BLaER1 (cell line): Measurements from ENCODE around the gene COBL.

Experiments used
- H3K27ac ChIP-seq: shearing (Covaris generic); formaldehyde crosslinking; 2 replicates; pipeline ENCODE4 v1.8.1; 2022
- H3K27me3 ChIP-seq: shearing (Covaris generic); formaldehyde crosslinking; 2 replicates; pipeline ENCODE4 v1.8.1; 2022
- H3K36me3 ChIP-seq: shearing (Covaris generic); formaldehyde crosslinking; 2 replicates; pipeline ENCODE4 v1.8.1; 2022
- H3K4me1 ChIP-seq: shearing (Covaris generic); formaldehyde crosslinking; 2 replicates; pipeline ENCODE4 v1.8.1; 2022
- H3K4me2 ChIP-seq: shearing (Covaris generic); formaldehyde crosslinking; 2 replicates; pipeline ENCODE4 v1.8.1; 2022
- H3K4me3 ChIP-seq: shearing (Covaris generic); formaldehyde crosslinking; 2 replicates; pipeline ENCODE4 v1.8.1; 2022
- H3K9ac ChIP-seq: shearing (Covaris generic); formaldehyde crosslinking; 2 replicates; pipeline ENCODE4 v1.8.1; 2022
- H3K9me3 ChIP-seq: shearing (Covaris generic); formaldehyde crosslinking; 2 replicates; pipeline ENCODE4 v1.8.1; 2022
- H4K20me1 ChIP-seq: shearing (Covaris generic); formaldehyde crosslinking; 2 replicates; pipeline ENCODE4 v1.8.1; 2022
- Cebpa-rat ChIP-seq: shearing (Covaris generic); IDR thresholded peaks from 2 replicates; pipeline ENCODE4 v1.8.1; 2022

The COBL gene

GRCh38 chr7:51295440-51296245 is 21.0 kb downstream of the COBL start:
- Histone ChIP-seq H3K36me3 (no peaks in the 10 kb centered on the region), H3K4me2 (no peak overlapping the region), H4K20me1 (no peaks in the 10 kb centered on the region), H3K9me3 (no peaks in the 10 kb centered on the region), H3K27me3 (no peaks in the 10 kb centered on the region), H3K9ac (no peak overlapping the region), H3K4me3 (no peak overlapping the region), H3K4me1 (no peaks in the 10 kb centered on the region), H3K27ac (no peak overlapping the region)
- no peak for TF ChIP-seq Cebpa-rat

GRCh38 chr7:51292596-51292995 is 24.0 kb downstream of the COBL start:
- Histone ChIP-seq H3K4me1 (peaks cover 12% of the 10 kb centered on the region), H3K9ac (no peak overlapping the region), H3K4me3 (no peak overlapping the region), H3K36me3 (no peaks in the 10 kb centered on the region), H3K27me3 (no peaks in the 10 kb centered on the region), H3K9me3 (no peaks in the 10 kb centered on the region), H3K4me2 (no peak overlapping the region), H4K20me1 (no peaks in the 10 kb centered on the region), H3K27ac (no peak overlapping the region)
- no peak for TF ChIP-seq Cebpa-rat

GRCh38 chr7:51290702-51291540 is 25.7 kb downstream of the COBL start:
- Histone ChIP-seq H3K27me3 (no peaks in the 10 kb centered on the region), H3K4me1 (peaks cover 12% of the 10 kb centered on the region), H3K27ac (no peak overlapping the region), H3K36me3 (no peaks in the 10 kb centered on the region), H3K9ac (no peak overlapping the region), H3K9me3 (no peaks in the 10 kb centered on the region), H4K20me1 (no peaks in the 10 kb centered on the region), H3K4me3 (no peak overlapping the region), H3K4me2 (no peak overlapping the region)
- TF ChIP-seq Cebpa-rat, result no peak

GRCh38 chr7:51290304-51290637 is 26.3 kb downstream of the COBL start:
- no peak overlapping the region for H3K27ac ChIP-seq
- TF ChIP-seq Cebpa-rat, result no peak

GRCh38 chr7:51289623-51290303 is 26.8 kb downstream of the COBL start:
- H3K9ac ChIP-seq, result no peak overlapping the region
- TF ChIP-seq Cebpa-rat, result no peak
- H3K27ac ChIP-seq, result no peak overlapping the region
- no peaks in the 10 kb centered on the region for H3K36me3 ChIP-seq
- no peaks in the 10 kb centered on the region for H3K27me3 ChIP-seq
- H3K4me3 ChIP-seq, result no peak overlapping the region
- peaks cover 12% of the 10 kb centered on the region for H3K4me1 ChIP-seq
- peak overlapping the region; percentile 35 for H3K4me2 ChIP-seq
- no peaks in the 10 kb centered on the region for H3K9me3 ChIP-seq
- H4K20me1 ChIP-seq, result no peaks in the 10 kb centered on the region

More at GRCh38 chr7:51290304-51290637, 26.3 kb downstream of the COBL start:
- Histone ChIP-seq H3K4me2 (no peak overlapping the region), H3K9me3 (no peaks in the 10 kb centered on the region), H3K9ac (no peak overlapping the region), H3K27me3 (no peaks in the 10 kb centered on the region), H4K20me1 (no peaks in the 10 kb centered on the region), H3K4me3 (no peak overlapping the region), H3K36me3 (no peaks in the 10 kb centered on the region), H3K4me1 (peaks cover 12% of the 10 kb centered on the region)

DNA sequence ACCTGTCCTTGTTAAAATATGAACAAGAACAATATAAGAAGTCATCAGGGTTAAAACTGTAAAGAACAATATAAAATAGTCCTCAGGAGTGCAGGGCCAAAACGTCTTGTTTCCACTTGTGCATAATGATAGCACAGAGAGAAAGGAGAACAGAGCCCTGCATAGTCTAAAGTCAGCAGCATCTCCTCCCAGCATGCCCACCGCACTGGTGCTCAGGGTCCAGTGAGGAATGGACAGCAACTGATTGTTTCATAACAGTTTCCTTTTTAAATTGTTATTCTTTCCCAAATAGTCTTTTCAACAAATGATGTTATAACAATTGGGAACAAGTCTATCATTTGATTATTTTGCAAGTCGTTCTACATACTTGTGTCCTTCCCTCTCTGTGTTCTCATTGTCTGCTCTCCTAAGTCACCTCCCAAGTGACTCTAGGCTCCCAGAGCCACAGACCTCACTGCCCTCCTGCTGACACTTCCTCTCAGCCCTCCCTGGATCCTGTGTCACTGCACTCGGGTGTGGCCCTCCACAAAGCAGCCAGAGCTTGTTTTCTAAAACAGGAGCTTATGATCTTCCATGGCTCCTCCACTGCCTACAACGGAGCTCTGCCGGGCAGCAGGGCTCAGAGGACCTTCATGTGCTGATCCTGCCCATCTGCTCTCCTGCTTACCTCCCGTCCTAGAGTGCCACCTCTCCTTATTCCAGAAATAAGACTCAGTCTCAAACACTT is 27.6 kb downstream of the COBL start:
- H3K9me3 ChIP-seq, result 0 out of 2 replicates have a peak, but pooled peaks cover 1% of the 10 kb centered on the region

DNA sequence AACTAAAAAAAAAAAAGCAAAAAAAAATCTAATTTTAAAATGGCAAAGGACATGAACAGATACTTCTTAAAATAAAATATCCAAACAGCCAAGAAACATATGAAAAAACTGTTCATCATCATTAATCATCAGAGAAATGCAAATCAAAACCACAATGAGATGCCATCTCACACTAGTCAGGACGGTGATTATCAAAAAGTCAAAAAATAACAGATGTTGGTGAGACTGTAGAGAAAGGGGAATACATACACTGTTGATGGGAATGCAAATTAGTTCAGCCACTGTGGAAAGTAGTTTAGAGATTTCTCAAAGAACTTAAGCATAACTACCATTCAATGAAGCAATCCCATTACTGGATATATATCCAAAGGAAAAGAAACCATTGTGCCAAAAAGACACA is 30.2 kb downstream of the COBL start:
- H3K36me3 ChIP-seq, result no peaks in the 10 kb centered on the region
- peaks cover 9% of the 10 kb centered on the region; the same call in 1 of the 2 replicates for H3K9me3 ChIP-seq
- no peak for TF ChIP-seq Cebpa-rat
- no peaks in the 10 kb centered on the region for H3K27me3 ChIP-seq
- H3K4me2 ChIP-seq, result no peak overlapping the region
- no peak overlapping the region for H3K9ac ChIP-seq
- no peaks in the 10 kb centered on the region for H4K20me1 ChIP-seq
- peaks cover 12% of the 10 kb centered on the region for H3K4me1 ChIP-seq
- H3K4me3 ChIP-seq, result no peak overlapping the region
- no peak overlapping the region for H3K27ac ChIP-seq

More for the DNA sequence above, 27.6 kb downstream of the COBL start:
- H3K4me2 ChIP-seq, result peak overlapping the region; percentile 35
- H3K36me3 ChIP-seq, result no peaks in the 10 kb centered on the region
- H3K27ac ChIP-seq, result no peak overlapping the region
- H3K4me1 ChIP-seq, result peaks cover 12% of the 10 kb centered on the region
- H3K4me3 ChIP-seq, result no peak overlapping the region
- no peaks in the 10 kb centered on the region for H4K20me1 ChIP-seq
- no peak overlapping the region for H3K9ac ChIP-seq
- H3K27me3 ChIP-seq, result no peaks in the 10 kb centered on the region
- TF ChIP-seq Cebpa-rat, result no peak

- Histone ChIP-seq H3K36me3 (no peaks in the 10 kb centered on the region), H3K4me3 (no peak overlapping the region), H3K4me1 (peaks cover 25% of the 10 kb centered on the region), H3K27me3 (no peaks in the 10 kb centered on the region), H3K9me3 (peaks cover 9% of the 10 kb centered on the region; the same call in 1 of the 2 replicates), H3K27ac (no peak overlapping the region), H3K4me2 (peak overlapping the region; percentile 58), H3K9ac (no peak overlapping the region), H4K20me1 (no peaks in the 10 kb centered on the region)
- no peak for TF ChIP-seq Cebpa-rat
These were observed 36.5 kb downstream of the COBL start for GRCh38 chr7:51280156-51280555.

DNA sequence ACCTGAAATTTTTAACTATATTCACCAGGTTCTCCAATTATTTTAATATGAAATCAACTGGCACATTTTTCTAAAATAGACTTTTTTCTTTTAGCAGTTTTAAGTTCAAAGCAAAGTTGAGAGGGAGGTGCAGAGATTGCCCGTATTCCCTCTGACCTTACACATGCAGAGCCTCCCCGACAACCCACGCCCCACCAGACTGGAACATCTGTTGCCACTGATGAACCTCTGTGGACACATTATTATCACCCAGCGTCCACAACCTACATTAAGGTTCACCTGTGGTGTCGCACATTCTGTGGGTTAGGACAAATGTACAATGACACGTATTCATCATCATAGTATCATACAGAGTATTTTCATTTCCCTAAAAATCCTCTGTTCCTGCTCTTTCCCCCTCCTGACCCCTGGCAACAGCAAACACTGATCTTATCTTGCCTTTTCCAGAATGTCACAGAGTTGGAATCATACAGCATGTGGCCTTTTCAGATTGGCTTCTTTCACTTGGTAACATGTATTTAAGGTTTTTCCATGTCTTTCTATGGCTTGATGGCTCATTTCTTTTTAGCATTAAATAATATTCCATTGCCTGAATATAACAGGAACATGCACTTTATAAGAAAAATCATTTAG is 37.1 kb downstream of the COBL start:
- no peaks in the 10 kb centered on the region for H3K27me3 ChIP-seq
- peaks cover 25% of the 10 kb centered on the region for H3K4me1 ChIP-seq
- no peaks in the 10 kb centered on the region for H3K36me3 ChIP-seq
- peaks cover 9% of the 10 kb centered on the region; the same call in 1 of the 2 replicates for H3K9me3 ChIP-seq
- no peak overlapping the region for H3K4me3 ChIP-seq
- H3K27ac ChIP-seq, result no peak overlapping the region
- TF ChIP-seq Cebpa-rat, result no peak
- peak overlapping the region; percentile 58; the same call in 1 of the 2 replicates for H3K4me2 ChIP-seq
- no peak overlapping the region for H3K9ac ChIP-seq
- no peaks in the 10 kb centered on the region for H4K20me1 ChIP-seq
